ENCODE measurements around the gene PBRM1.

PBRM1 gene

DNA sequence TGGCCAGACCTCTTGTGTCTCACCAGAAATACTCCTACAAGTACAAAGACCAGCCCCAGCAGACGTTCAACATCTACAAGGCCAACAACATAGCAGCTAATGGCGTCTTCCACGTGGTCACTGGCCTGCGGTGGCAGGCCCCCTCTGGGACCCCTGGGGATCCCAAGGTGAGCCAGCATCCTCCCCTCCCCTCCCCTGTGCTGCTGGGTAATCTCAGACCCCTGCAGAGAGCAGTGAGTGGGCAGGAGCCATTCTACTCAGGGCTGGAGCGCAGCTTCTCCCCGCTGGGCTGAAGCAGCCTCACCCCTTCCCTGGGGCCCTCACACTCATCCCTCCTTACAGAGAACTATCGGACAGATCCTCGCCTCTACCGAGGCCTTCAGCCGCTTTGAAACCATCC is 180.7 kb downstream of the PBRM1 start:
- DNase-seq: no peak

DNA sequence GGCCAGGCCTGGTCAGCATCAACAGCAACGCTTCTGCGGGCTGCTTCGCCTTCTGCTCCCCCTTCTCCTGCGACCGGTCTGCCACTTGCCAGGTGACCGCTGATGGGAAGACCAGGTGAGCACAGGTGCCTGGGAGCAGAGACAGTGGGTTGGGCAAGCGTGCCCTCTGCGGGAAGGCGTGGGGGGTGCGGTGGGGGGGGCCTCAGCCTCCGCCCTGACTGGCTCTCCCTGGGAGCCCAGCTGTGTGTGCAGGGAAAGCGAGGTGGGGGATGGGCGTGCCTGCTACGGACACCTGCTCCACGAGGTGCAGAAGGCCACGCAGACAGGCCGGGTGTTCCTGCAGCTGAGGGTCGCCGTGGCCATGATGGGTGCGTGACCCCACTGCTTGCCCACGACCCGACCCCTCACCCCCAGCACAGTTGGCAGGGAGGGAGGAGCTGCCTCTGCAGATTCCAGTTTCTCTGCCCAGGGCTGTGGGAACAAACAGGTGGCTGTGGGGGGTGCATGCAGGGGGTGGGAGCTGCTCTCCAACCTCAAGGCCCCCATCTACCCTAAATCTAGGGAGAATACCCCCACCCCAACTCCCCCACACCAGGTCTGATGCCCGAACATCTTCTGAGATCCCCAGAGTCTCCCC is 181.8 kb downstream of the PBRM1 start:
- DNase-seq: no peak

DNA sequence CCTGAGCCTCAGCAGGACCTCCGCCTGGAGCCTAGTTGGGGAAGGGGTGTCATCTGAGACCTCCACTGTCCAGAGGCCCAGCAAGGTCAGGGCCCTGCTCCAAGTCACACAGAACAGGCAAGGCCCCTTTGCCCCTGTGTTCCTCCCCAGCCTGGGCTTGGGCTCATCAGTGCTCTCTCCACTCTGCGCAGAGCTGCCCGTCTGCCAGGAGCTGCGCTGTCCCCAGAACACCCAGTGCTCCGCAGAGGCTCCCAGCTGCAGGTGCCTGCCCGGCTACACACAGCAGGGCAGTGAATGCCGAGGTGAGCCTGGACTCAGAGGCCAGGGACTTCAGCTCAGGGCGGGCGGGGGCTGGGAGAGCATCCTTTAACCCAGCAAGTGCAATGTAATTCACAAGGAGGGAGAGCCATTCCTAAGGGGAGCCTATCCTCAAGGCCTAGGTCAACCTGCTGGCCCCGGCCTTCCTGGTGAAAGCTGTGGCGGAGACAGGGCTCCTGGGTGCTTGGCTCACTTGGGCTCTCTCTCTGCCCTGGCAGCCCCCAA is 182.8 kb downstream of the PBRM1 start:
- no peak for DNase-seq

DNA sequence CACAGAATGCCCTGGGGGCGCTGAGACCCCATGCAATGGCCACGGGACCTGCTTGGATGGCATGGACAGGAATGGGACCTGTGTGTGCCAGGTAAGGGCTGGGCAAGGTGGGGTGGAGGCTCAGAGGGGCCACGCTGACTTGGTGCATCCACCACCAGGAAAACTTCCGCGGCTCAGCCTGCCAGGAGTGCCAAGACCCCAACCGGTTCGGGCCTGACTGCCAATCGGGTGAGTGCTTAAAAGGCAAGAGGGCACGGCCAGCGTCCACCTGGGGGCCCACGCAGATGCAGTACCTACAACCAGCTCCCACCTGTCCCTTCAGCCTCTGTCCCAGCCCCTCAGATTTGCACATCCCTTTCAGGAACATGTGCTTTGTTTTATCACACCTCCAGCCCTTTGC is 183.7 kb downstream of the PBRM1 start:
- DNase-seq: no peak

DNA sequence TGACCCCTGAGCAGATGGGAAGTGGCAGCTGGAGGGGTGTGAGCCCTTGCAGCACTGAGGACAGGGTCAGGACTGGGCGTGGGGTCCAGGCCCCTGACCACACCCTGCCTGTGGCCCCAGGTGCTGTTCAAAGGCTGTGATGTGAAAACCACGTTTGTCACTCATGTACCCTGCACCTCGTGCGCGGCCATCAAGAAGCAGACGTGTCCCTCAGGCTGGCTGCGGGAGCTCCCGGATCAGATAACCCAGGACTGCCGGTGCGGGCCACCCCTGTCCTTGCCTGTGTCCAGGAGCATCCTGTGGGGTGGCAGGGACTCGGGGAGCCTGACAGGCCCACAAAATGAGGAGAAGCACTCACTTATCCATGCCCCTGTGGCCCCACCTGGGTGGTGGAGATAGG is 184.7 kb downstream of the PBRM1 start:
- DNase-seq: no peak

DNA sequence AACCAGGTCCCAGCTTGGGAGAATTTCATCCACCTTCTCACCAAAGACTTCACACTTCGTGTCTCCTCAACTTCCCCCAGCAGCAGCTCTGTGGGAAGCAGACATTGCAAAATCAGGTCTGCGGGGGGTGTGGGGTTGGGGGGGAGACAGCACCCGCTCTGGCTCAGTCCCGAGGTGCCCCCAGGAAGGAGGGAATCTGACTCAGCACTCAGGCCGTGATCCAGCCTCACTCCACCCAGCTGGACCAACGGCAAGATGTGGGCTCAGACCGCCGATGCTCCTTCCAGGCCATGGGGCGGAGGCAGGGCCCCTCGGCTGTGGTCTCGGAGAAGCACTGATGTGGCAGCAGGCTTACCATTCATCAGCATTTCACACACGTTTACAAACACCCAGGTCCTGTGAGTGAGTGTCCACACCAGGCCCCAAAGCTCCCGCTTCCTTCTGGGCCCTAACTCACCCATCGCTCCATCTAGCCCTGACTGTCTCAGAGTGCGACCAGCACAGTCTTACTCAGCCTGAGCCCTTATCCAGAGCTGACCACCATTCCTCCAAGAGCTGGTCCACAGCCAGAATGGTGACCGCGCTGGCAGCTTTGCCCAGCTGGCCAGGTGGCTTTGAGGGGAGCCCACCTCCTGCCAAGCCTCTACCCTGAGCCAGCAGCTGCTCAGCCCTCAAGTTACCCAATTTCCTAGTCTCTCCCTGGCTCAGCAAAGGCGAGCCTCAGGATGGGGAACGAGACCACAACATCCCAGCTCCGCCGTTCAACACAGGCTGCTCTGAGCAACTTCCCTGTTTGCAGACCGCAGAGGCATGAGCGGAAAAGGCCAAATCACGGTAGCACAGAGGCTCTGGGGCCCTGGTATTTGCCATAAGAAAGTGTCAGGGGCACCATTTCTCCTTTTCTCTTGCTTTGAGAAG is 187.3 kb downstream of the PBRM1 start:
- DNase-seq: no peak

DNA sequence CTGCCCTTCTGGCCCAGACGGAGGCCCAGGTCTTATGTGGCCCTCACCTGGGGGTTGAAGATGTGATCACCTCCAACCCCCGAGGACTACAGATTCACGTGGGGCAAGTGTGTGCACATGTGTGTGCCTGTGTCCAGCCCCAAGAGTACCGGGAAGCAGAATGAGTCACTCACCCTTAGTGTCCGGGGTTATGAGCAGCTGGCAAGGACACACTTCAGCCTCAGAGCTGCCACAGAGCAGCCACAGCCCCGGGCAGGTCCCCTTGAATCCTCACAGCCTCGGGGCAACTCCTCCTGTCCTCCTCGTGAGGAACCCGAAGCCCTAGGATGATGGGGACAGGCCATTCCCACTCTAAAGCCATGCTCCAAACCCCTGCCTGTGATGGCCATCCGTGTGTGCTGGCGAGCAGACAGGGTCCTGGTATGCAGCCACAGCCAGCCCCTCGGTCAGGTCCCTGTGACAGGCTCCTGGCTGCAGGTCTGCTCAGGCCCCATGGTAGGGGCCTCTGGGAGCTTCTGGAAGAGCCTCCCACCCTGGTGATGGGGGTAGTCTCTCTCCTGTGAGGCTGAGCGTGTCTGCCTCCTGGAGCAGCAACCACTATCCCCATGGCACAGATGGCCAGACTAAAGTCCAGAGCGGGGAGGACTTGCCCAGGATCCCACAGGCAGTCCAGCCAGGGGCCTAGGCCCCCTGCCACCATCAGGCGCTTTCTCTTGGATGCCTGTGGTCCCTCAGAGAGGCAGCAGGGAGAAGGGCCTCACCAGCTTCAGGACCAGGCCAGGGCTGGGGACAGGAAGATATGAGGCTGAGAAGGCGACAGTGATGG is 189.7 kb downstream of the PBRM1 start:
- DNase-seq: no peak
